ENCODE measurements around the gene RAB40C. TPM values are rescaled to one million over a fixed set of nuclear protein-coding genes. Genes with fewer than 3 reads are reported as not detected.

The RAB40C gene
- total and polyA plus RNA-seq, 2 donors (not counting 1 experiment from before 2014, with no cell fraction given) = 12.7 to 26.9 TPM

GRCh38 chr16:582218-582613 is 7.7 kb upstream of the RAB40C start:
- intact Hi-C loops (cut with micrococcal nuclease) = no loop called here

More at GRCh38 chr16:582218-582613, 7.7 kb upstream of the RAB40C start:
- Mint-ChIP-seq H3K9me3 (ENCODE audit: insufficient read depth) (no peaks in the 10 kb centered on the region), H3K27me3 (no peaks in the 10 kb centered on the region), H3K27ac (no peak overlapping the region), H3K4me3 (no peak overlapping the region), H3K4me1 (peaks cover 8% of the 10 kb centered on the region)
- Histone ChIP-seq H3K79me2 (ENCODE audit: control insufficient read depth, insufficient read depth, low read length) (peaks cover 9% of the 10 kb centered on the region), H4K20me1 (ENCODE audit: control insufficient read depth, insufficient read depth, low read length, poor library complexity, severe bottlenecking) (peaks cover 8% of the 10 kb centered on the region), H3K4me1 (ENCODE audit: control insufficient read depth in 2 of 2, insufficient read depth in 2 of 2, low read length in 2 of 2) (peaks cover 0 to 8% of the 10 kb centered on the region in 2 donors), H3K36me3 (replicated peaks in 1 of 2; ENCODE audit: control extremely low read depth in 1 of 2, control insufficient read depth in 1 of 2, extremely low read depth in 1 of 2, insufficient read depth in 2 of 2, low read length in 1 of 2) (no peaks in the 10 kb centered on the region), H3K27ac (ENCODE audit: low read length in 2 of 2) (no peak overlapping the region), H3K4me3 (ENCODE audit: control extremely low read depth in 1 of 5, extremely low read depth in 1 of 5, insufficient read depth in 1 of 5, low read depth in 2 of 5, low read length in 4 of 5) (no peak overlapping the region), H3K9me3 (ENCODE audit: control extremely low read depth in 1 of 3, control insufficient read depth in 2 of 3, insufficient read depth in 1 of 3, low read length in 2 of 3) (no peaks in the 10 kb centered on the region), H3K27me3 (replicated peaks in 1 of 4; ENCODE audit: control extremely low read depth in 1 of 4, control insufficient read depth in 3 of 4, insufficient read depth in 4 of 4, low read length in 3 of 4) (peaks cover 0 to 2% (median 0%) of the 10 kb centered on the region in 4 experiments), H3K9ac (ENCODE audit: low read length) (no peak overlapping the region), H3K4me2 (replicated peaks; ENCODE audit: low read depth, low read length, poor library complexity, severe bottlenecking) (no peak overlapping the region), H2AFZ (ENCODE audit: insufficient read depth, low read depth, low read length, poor library complexity, severe bottlenecking) (no peak overlapping the region)
- WGBS (ENCODE audit: insufficient coverage) = 92% methylated on average over 14 of the region's 18 CpGs
- POLR2A ChIA-PET = interaction anchor here (0.5 kb wide), 1 partner anchor 12 kb away, joined by 3 read pairs; no protein-coding TSS in a partner anchor
- no peak for DNase-seq
- CTCF ChIA-PET = no interaction called here
- TF ChIP-seq EZH2 (IDR thresholded peaks at IDR 0.05; ENCODE audit: borderline replicate concordance, insufficient read depth, low read depth, low read length, poor library complexity, severe bottlenecking) (no peak), CTCF (IDR thresholded peaks at IDR 0.05) (no peak)
- no peak for ATAC-seq (ENCODE audit: low read depth)

Data from B cell (primary cell).